Uterine smooth muscle cell (primary cell): ENCODE measurements around the gene NPR3. TPM values are rescaled to one million over a fixed set of nuclear protein-coding genes. Genes with fewer than 3 reads are reported as not detected.

Experiments
- total RNA-seq: library from RNA; depleted of rRNA; stranded (reverse); fragments of >200 nt; gene quantifications from 2 replicates; pipeline ENCODE4 v1.2.3, GENCODE V29; 2014

NPR3 gene
- total RNA-seq: 3.9 and 17.8 TPM in 2 replicates

GRCh38 chr5:32710550-32711361 lies at the start of gene NPR3:
Gene NPR3 (plus strand): TSS chr5:32711321. CDS start chr5:32711777, 456 bp downstream.

Other genes with a start within 250 kb of the NPR3 start
- gene SUB1, start 125.8 kb upstream of the NPR3 start, total RNA-seq: 236 and 373 TPM in 2 replicates